ENCODE data around the gene BACH2.
"Not testable (repeated sequence)": the region's sequence is repeated elsewhere in the genome, so short reads cannot be mapped to it uniquely, and the experiment has no call there.

The BACH2 gene

GRCh38 chr6:90121982-90122381 lies 174.7 kb downstream of the BACH2 start:
- DNase-seq = no peak

DNA sequence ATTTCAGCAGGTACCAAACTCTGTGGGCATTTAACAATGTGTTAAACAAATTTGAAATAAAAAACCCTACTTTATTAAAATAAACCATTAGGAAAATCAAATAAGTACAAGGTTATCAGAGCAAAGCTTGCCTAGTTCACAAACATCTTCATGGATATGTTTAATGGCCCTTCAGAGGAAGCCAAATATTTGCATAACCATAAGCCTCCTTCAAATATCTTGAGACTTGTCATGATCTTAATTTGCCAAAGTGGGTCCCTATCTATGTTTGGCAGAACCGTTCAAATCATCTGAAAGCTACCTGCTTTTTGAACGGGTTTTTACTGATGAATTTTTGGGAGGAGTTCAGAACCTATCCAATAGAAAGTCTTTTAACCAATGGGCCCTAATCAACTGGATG lies 176.3 kb downstream of the BACH2 start:
- DNase-seq = no peak

DNA sequence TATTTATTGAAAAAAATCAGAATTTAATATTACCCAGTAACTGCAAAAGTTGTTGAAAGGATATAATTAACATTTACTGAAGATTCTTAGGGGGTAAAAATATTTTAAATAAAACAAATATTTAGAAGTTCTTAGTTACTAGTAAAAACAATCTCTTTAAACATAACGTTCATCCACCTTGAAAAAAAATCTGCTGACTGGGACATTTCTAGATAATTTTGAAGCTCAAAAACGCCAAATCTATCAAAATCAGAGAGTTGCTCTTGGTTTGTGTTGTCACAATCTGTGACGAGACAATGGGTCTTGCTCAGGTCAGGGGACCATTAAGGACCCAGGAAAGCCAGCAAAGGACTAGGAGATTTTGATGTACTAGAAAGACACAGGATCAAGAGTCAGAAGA lies 177.0 kb downstream of the BACH2 start:
- no peak for DNase-seq

DNA sequence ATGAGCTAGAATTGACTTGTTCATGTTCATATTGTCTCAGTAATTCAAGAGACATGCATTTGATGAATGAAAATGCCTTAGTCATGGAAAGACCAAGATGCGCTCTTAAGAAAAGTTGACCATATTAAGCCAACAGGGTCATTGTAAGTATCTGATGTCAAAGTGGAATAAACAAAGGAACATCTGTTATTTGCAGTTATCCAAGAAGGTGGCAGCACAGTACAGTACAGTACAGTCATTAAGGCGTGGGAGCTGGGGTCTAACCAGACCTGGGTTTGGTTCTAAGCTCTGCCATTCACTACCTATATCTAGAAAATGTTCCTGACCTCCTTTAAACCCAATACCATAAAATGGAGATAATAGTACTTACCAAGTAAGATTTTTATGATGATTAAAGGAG lies 178.1 kb downstream of the BACH2 start:
- no peak for DNase-seq

DNA sequence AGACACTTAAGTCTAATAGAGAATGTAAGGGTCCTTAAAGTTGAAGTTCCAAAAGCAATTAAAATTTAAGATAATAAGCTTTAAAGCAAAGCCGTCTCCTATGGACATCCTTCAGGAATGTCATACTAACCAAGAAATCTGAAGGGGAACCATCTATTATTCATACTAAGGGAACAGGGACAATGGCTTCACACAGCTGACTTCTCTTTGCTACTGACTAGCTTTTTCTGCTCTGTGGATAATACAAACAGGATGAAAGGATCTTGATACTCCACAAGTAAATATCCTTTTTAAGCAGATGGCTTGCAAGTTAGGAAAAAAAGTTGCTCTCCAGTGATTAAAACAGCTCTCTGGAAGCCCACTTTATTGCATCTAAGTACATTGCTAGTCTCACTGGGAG lies 178.6 kb downstream of the BACH2 start:
- DNase-seq = no peak

GRCh38 chr6:90116126-90116525 lies 180.5 kb downstream of the BACH2 start:
- DNase-seq = not testable (repeated sequence)

- no peak for DNase-seq
Observed at GRCh38 chr6:90113389-90113788, 183.3 kb downstream of the BACH2 start.

DNA sequence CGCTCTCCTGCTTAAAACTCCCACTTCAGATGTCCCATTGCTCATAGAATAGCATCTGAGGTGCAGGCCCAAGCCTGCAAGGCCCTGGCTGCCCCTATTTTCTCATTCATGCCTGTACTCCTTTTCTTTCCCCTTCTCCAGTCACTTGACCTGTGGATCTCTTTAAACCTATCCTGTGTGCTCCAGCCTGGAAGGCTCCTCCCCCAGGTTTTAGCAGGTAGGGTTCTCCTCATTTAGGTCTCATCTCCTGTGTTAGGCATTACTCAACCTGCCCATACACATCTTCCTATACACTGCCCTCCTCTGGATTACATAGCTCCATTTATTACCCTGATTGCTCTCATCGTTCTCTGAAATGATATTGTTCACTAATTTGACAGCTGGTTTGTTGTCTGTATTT lies 185.3 kb downstream of the BACH2 start:
- DNase-seq = no peak

DNA sequence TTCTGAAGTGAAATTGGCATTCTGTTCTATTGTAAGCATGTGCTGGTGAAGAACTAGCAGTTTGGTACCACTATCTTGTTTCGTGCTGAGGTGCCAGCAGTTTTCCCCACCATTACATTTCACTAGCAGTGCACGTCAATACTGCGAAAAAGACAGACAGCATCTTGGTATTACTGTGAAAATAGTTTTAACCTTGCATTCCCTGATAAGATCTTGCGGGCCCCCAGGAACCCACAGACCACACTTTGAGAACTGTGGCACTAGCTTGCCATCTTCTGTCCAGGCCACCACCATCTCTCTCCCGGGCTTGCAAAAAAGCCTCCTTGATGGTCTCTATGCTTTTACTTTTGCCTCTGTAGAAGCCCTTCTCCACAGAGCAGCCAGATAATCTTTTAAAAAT lies 185.7 kb downstream of the BACH2 start:
- no peak for DNase-seq

DNA sequence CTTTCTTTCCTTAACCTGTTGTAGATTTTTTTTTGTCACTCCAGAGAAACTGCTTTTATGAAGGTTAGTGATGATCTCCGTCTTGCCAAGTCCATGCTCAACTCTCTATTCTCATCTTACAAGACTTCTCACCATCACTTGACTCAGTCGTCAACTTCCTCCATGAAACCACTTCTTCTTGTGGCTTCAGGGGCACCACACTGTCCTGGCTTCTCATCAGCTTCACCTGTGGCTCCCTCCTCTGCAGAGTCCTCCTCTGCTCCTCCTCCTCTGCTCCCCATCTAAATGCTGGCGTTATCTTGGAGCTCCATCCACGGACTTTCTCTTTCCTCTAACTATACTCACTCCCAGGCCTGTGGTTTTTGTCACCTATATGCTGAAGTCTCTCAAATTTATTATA lies 187.5 kb downstream of the BACH2 start:
- no peak for DNase-seq

- DNase-seq = no peak
Observed at GRCh38 chr6:90107771-90108282, 188.8 kb downstream of the BACH2 start.

GRCh38 chr6:90107371-90107770 lies 189.3 kb downstream of the BACH2 start:
- DNase-seq = no peak

DNA sequence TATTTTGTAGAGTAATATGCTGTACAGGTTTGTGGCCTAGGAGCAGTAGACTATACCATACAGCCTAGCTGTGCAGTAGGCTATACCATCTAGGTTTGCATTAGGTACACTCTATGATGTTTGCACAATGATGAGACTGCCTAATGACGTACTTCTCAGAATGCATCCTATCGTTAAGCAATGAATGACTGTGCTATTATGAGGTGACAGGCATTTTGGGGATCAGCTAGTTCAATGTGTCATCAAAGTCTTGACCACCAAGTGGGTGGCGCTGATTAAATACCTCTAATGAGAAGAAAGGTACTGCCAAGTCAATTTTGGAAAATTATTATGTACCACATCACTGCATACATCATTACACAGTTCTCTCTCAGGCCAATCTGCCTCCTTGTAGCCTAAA lies 190.2 kb downstream of the BACH2 start:
- DNase-seq = no peak

DNA sequence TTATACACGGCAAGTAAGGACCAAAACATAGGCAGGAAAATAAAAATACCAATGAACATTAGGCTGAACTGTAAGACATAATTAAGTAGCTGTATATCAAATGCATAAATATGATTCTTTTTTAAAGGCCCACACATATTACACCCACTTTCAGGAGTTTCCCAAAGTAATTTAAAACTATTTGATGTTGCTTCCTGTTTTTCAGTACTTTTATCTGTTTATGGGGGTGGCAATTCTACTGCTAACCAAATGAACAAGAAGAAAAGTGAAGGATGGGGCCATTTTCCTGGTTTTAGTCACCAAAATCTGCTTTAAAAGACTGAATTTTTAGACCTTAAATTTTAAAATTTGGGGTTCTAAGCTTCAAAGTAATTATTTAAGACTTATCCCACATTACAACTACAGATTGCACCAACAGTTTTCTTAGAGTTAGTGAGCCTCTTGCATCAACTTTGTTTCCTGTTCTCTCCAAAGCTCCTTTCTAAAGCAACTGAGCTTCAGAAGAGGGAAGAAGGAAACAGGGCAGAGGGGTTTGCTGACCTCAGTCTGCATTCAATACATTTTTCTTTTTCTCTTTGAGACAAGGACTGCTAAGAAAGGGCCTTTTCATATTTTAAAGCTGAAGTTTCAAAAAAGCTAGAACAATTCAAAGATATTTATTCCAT lies 191.0 kb downstream of the BACH2 start:
- no peak for DNase-seq

GRCh38 chr6:90103056-90103800 lies 193.4 kb downstream of the BACH2 start:
- DNase-seq = no peak

DNA sequence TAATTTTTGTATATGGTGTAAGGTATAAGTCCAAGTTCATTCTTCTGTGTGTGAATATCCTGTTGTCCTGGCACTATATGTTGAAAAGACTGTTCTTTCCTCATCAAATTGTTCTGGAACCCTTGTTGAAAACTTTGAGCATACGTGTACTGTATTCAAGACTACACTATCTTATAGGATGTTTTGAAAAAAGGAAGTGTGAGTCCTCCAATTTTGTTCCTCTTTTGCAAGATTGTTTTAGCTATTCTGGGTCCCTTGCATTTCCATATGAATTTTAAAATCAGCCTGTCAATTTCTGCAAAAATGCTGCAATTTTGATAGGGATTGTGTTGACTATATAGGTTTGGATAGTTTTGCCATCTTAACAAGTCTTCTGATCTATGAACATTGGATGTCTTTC lies 195.2 kb downstream of the BACH2 start:
- DNase-seq = no peak

DNA sequence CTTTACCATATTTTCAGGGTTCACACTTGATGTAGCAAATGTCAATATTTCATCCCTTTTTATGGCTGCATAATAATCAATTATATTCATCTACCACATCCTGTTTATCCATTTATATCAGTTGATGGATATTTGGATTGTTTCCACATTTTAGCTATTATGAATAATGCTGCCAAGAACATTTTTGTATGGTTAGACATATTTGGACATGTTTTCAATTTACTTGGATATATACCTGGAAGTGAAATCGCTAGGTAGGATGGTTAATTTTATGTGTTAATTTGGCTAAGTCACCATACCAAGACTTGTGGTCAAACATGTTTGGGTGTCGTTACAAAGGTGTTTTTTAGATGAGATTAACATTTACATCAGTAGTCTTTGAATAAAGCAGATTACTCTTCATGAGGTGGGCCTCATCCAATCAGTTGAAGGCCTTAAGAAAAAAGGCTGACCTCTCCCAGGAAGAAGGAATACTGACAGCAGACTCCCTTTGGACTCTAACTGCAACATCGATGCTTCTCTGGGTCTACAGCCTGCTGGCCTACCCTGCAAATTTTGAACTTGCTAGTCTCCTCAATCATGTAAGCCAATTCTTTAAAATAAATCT lies 196.5 kb downstream of the BACH2 start:
- DNase-seq = no peak

GRCh38 chr6:90098627-90099026 lies 198.0 kb downstream of the BACH2 start:
- no peak for DNase-seq

DNA sequence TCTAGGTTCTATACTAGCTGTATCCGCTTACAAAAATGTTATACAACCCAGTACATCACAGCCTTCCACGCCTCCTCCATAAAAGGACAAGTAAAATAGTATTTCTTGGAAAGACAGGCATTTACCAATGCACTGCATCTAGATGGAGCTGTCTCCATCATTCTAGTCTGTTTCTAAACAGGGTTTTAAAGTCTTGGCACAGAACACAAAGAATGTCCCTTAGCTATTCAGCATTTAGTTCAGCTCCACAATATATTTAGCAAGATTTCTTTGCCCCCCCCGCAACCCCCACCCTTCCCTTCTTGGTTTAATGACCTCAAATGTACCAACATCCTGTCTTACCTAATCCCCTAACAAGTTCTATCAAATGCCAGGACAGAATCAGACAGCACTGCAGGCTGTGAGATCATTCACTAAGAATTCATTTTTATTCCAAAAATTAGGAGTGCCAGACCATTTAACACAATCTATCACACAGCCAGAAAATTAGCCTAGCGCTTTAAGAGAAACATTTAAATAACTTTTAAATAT lies 198.6 kb downstream of the BACH2 start:
- no peak for DNase-seq

- DNase-seq = no peak
Observed at GRCh38 chr6:90097356-90097755, 199.3 kb downstream of the BACH2 start.

DNA sequence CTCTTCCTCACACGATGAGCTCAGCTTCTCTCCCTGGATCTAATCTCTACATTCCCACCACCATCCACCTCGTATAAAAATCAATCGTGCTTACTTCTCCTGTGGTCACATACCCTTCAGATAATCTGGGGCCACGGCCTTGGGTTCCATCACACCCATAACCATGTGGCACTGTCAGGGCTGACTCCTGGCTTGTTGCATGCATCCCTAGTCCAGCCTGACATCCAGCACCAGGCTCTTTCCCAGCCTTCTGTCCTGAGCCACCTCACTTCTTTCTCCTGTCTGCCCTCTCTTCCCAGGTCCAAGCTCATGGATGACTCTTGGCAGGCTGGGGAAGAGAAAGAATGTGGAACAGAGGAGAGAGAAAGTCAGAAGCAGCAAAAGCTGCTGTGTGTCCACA lies 199.8 kb downstream of the BACH2 start:
- no peak for DNase-seq

- DNase-seq = no peak
Observed at GRCh38 chr6:90095788-90096187, 200.9 kb downstream of the BACH2 start.

DNA sequence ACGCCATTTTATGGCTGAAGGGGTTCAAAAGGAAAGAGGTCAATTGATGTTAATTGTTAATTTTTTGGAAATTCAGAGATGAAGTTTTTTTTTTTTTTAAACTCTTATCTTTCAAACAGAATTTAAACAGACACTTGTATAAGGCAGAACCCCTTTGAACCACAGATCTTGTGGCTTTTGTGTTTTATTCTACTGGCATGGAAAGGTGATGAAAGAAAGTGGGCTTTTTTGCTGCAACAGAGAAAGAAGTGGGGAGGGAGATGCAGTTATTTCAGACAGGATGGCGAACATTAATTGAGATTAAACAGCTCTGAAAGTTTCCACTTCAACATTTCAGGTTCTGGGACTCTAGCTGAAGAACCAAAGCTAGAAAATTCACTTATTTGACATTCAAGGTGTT lies 201.5 kb downstream of the BACH2 start:
- DNase-seq = no peak

DNA sequence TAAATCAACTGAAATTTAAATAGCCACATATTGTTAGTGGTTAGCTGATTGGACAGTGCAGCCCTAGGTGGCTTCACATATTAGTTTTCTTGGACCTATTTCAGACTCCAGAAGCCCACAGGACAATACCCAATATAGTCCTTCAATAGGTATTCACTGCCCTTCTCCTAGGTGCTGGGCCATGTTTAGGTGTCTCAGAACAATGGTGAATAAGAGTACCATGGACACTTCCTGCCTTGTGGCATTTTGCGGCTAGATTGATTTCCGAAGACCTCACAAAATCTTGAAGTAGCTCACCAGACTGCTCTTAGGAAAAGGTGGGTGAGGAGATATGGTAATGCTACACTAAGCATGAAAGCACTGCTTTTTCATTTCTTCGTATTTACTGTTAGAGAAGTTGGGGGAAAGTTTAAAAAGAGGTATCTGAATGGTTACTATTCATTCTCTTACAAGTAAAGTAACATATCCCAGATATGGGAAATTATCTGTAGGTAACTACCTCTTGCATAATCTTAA lies 203.0 kb downstream of the BACH2 start:
- no peak for DNase-seq
